Liver (tissue), 9 donors: ENCODE data around the gene IQCH. TPM values are rescaled to one million over a fixed set of nuclear protein-coding genes. Genes with fewer than 3 reads are reported as not detected.
A peak's percentile ranks its signal among the peaks of the same experiment; 100 is the strongest.

Experiments
- DNase-seq: peaks from one replicate; pipeline ENCODE4 v3.0.0-alpha.2; 2017; ENCODE audit warnings: low spot score
- H3K27ac ChIP-seq, 2 donors: one replicate each; pipeline ENCODE4 v1.7.0; 2013; ENCODE audit warnings: inconsistent platforms in 2 of 2, low read length in 2 of 2, control low read depth in 1 of 2, low read depth in 1 of 2, mild to moderate bottlenecking in 1 of 2
- H3K27me3 ChIP-seq, 4 donors: one replicate each; pipeline versions ENCODE4 v1.6.1 to v1.7.0; 2013; ENCODE audit warnings: low read length in 3 of 4, inconsistent platforms in 1 of 4, mild to moderate bottlenecking in 1 of 4, moderate library complexity in 1 of 4; ENCODE audit not compliant: control insufficient read depth in 4 of 4, insufficient read depth in 4 of 4
- H3K36me3 ChIP-seq, 4 donors: one replicate each; pipeline versions ENCODE4 v1.6.1 to v1.7.0; 2013; ENCODE audit warnings: low read length in 3 of 4, mild to moderate bottlenecking in 3 of 4, low read depth in 1 of 4, moderate library complexity in 1 of 4; ENCODE audit not compliant: control insufficient read depth in 4 of 4, insufficient read depth in 3 of 4
- H3K4me1 ChIP-seq, 4 donors: one replicate each; pipeline versions ENCODE4 v1.6.1 to v1.7.0; 2013; ENCODE audit warnings: low read length in 3 of 4, mild to moderate bottlenecking in 3 of 4, moderate library complexity in 1 of 4; ENCODE audit not compliant: control insufficient read depth in 4 of 4, insufficient read depth in 4 of 4
- H3K4me3 ChIP-seq, 3 donors: one replicate each; pipeline versions ENCODE4 v1.6.1 to v1.7.0; 2013; ENCODE audit warnings: low read length in 3 of 3, control low read depth in 1 of 3, low read depth in 1 of 3, mild to moderate bottlenecking in 1 of 3
- H3K9ac ChIP-seq, 2 donors: one replicate each; pipeline ENCODE4 v1.7.0; 2013; ENCODE audit warnings: low read length in 2 of 2, mild to moderate bottlenecking in 2 of 2, moderate library complexity in 2 of 2, control low read depth in 1 of 2, low read depth in 1 of 2
- H3K9me3 ChIP-seq, 4 donors: one replicate each; pipeline versions ENCODE4 v1.6.1 to v1.7.0; 2013; ENCODE audit warnings: low read length in 3 of 4; ENCODE audit not compliant: control insufficient read depth in 4 of 4
- CTCF ChIP-seq: fragments of 150-350 bp; IDR thresholded peaks from 2 replicates; pipeline ENCODE4 v1.5.1; 2017; ENCODE audit warnings: improper control_type of control experiment, low read depth, low read length; ENCODE audit not compliant: missing input control
- FOXA1 ChIP-seq: IDR thresholded peaks from 2 replicates; pipeline ENCODE4 v1.6.1; 2016; ENCODE audit warnings: antibody characterized with exemption
- FOXA2 ChIP-seq: IDR thresholded peaks from 2 replicates; pipeline ENCODE4 v1.6.1; 2016; ENCODE audit warnings: antibody characterized with exemption
- HNF4A ChIP-seq, 2 donors: conservative IDR thresholded peaks; 2 replicates each; pipeline ENCODE4 v1.6.1; 2016; ENCODE audit warnings: antibody characterized with exemption in 2 of 2, mild to moderate bottlenecking in 2 of 2
- HNF4G ChIP-seq: IDR thresholded peaks from 2 replicates; pipeline ENCODE4 v1.6.1; 2016; ENCODE audit warnings: antibody characterized with exemption
- MAX ChIP-seq: IDR thresholded peaks from 2 replicates; pipeline ENCODE4 v1.6.1; 2016; ENCODE audit warnings: antibody characterized with exemption
- NR2F2 ChIP-seq: IDR thresholded peaks from 2 replicates; pipeline ENCODE4 v1.6.1; 2016; ENCODE audit warnings: antibody characterized with exemption
- RAD21 ChIP-seq, 2 donors: IDR thresholded peaks; 2 replicates each; pipeline ENCODE4 v1.6.1; 2016; ENCODE audit warnings: antibody characterized with exemption in 2 of 2, mild to moderate bottlenecking in 2 of 2
- REST ChIP-seq: IDR thresholded peaks from 2 replicates; pipeline ENCODE4 v1.6.1; 2016; ENCODE audit warnings: antibody characterized with exemption, mild to moderate bottlenecking
- RXRA ChIP-seq, 2 donors: IDR thresholded peaks; 2 replicates each; pipeline ENCODE4 v1.6.1; 2017 to 2018; ENCODE audit warnings: antibody characterized with exemption in 2 of 2, mild to moderate bottlenecking in 1 of 2
- YY1 ChIP-seq: IDR thresholded peaks from 2 replicates; pipeline ENCODE4 v1.6.1; 2016; ENCODE audit warnings: antibody characterized with exemption, mild to moderate bottlenecking
- ZBTB33 ChIP-seq: IDR thresholded peaks from 2 replicates; pipeline ENCODE4 v1.6.1; 2016; ENCODE audit warnings: antibody characterized with exemption
- WGBS: extraction: QIAGEN DNeasy Blood & Tissue Kit; methylation state at CpG from one replicate; pipeline ENCODE4 v1.1.7; 2013; 5-methylcytosine and 5-hydroxymethylcytosine counted together
- polyA plus RNA-seq, 2 donors: library from polyadenylated mRNA; stranded (reverse) in 1 of 2; unstranded in 1 of 2; fragments of 200-250 nt in 1 of 2; fragments of >200 nt in 1 of 2; fragmentation: Nextera tagmentation in 1 of 2; extraction: Ambion mirVana in 1 of 2; gene quantifications; one replicate each; pipeline versions ENCODE4 v1.2.1 to v1.2.3, GENCODE V29; 2013 to 2015
- total RNA-seq, 2 donors: library from RNA; depleted of rRNA; stranded (reverse); fragments of >200 nt; gene quantifications; one replicate each; pipeline ENCODE4 v1.2.3, GENCODE V29; 2014
- donor health status: healthy.
- donor health status: healthy.
- donor health status: healthy.
- donor health status: healthy.
- donor health status: healthy.

The IQCH gene
- total and polyA plus RNA-seq, 4 donors: 0.23 to 1.6 (median 0.86) TPM

- H3K27me3 ChIP-seq: no peaks in the 10 kb centered on the region
- DNase-seq: no peak
- H3K9ac ChIP-seq: no peak overlapping the region
- peak; percentile 63 for TF ChIP-seq CTCF
- no peak for TF ChIP-seq HNF4G
- TF ChIP-seq RAD21 (IDR thresholded peaks at IDR 0.05): peak; percentile 91 to 92
- no peak overlapping the region for H3K27ac ChIP-seq
- no peaks in the 10 kb centered on the region for H3K9me3 ChIP-seq
- H3K4me3 ChIP-seq: no peak overlapping the region
- H3K4me1 ChIP-seq: no peaks in the 10 kb centered on the region
- 68% methylated on average over 4 of the region's 4 CpGs for WGBS
- no peaks in the 10 kb centered on the region for H3K36me3 ChIP-seq
Observed at GRCh38 chr15:67303490-67304363, 49.1 kb downstream of the IQCH start.

GRCh38 chr15:67304778-67305177 lies 50.2 kb downstream of the IQCH start:
- no peak for DNase-seq

More at GRCh38 chr15:67304778-67305177, 50.2 kb downstream of the IQCH start:
- Histone ChIP-seq H3K4me3 (no peak overlapping the region), H3K27me3 (no peaks in the 10 kb centered on the region), H3K36me3 (no peaks in the 10 kb centered on the region), H3K4me1 (no peaks in the 10 kb centered on the region), H3K9me3 (no peaks in the 10 kb centered on the region), H3K27ac (no peak overlapping the region), H3K9ac (no peak overlapping the region)
- TF ChIP-seq NR2F2 (no peak), FOXA2 (no peak), REST (no peak), YY1 (no peak), RXRA (IDR thresholded peaks at IDR 0.05) (no peak), HNF4A (conservative IDR thresholded peaks at IDR 0.05) (no peak), MAX (no peak), ZBTB33 (no peak), FOXA1 (no peak)
